WTC11 (cell line): ENCODE results near the gene ATP2B1.

ENCODE experiments used
- CTCF ChIP-seq: fragments of 200-600 bp; IDR thresholded peaks from 2 replicates; pipeline ENCODE4 v1.8.0; 2022; ENCODE audit warnings: antibody characterized with exemption
- TEAD1 ChIP-seq: sonication (generic); formaldehyde crosslinking; IDR thresholded peaks from 2 replicates; pipeline ENCODE4 v1.8.0; 2022; ENCODE audit warnings: mild to moderate bottlenecking, missing genetic modification reagents
- ZNF263 ChIP-seq: sonication (generic); formaldehyde crosslinking; IDR thresholded peaks from 2 replicates; pipeline ENCODE4 v1.8.1; 2022; ENCODE audit warnings: low read depth, mild to moderate bottlenecking, moderate library complexity, missing genetic modification reagents
- TF ChIP-seq, protein P1 (sequence below): sonication (generic); formaldehyde crosslinking; IDR thresholded peaks from 2 replicates; pipeline ENCODE4 v1.8.1; 2023; ENCODE audit warnings: mild to moderate bottlenecking, missing genetic modification reagents, borderline replicate concordance
- TF ChIP-seq, protein P2 (sequence below): sonication (generic); formaldehyde crosslinking; IDR thresholded peaks from 2 replicates; pipeline ENCODE4 v1.8.0; 2023; ENCODE audit warnings: missing genetic modification reagents

- TF ChIP-seq CTCF: no peak
- no peak for TF ChIP-seq ZNF263
- TF ChIP-seq, protein P1, sequence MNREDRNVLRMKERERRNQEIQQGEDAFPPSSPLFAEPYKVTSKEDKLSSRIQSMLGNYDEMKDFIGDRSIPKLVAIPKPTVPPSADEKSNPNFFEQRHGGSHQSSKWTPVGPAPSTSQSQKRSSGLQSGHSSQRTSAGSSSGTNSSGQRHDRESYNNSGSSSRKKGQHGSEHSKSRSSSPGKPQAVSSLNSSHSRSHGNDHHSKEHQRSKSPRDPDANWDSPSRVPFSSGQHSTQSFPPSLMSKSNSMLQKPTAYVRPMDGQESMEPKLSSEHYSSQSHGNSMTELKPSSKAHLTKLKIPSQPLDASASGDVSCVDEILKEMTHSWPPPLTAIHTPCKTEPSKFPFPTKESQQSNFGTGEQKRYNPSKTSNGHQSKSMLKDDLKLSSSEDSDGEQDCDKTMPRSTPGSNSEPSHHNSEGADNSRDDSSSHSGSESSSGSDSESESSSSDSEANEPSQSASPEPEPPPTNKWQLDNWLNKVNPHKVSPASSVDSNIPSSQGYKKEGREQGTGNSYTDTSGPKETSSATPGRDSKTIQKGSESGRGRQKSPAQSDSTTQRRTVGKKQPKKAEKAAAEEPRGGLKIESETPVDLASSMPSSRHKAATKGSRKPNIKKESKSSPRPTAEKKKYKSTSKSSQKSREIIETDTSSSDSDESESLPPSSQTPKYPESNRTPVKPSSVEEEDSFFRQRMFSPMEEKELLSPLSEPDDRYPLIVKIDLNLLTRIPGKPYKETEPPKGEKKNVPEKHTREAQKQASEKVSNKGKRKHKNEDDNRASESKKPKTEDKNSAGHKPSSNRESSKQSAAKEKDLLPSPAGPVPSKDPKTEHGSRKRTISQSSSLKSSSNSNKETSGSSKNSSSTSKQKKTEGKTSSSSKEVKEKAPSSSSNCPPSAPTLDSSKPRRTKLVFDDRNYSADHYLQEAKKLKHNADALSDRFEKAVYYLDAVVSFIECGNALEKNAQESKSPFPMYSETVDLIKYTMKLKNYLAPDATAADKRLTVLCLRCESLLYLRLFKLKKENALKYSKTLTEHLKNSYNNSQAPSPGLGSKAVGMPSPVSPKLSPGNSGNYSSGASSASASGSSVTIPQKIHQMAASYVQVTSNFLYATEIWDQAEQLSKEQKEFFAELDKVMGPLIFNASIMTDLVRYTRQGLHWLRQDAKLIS (CRISPR knock-in tag): no peak
- TF ChIP-seq, protein P2, sequence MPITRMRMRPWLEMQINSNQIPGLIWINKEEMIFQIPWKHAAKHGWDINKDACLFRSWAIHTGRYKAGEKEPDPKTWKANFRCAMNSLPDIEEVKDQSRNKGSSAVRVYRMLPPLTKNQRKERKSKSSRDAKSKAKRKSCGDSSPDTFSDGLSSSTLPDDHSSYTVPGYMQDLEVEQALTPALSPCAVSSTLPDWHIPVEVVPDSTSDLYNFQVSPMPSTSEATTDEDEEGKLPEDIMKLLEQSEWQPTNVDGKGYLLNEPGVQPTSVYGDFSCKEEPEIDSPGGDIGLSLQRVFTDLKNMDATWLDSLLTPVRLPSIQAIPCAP (CRISPR knock-in tag): no peak
- TF ChIP-seq TEAD1 (CRISPR knock-in tag): no peak
Measured at GRCh38 chr12:89565002-89565401, 143.6 kb downstream of the ATP2B1 start.
